Right cardiac atrium (tissue), 5 donors: ENCODE results near the gene TAOK3. TPM values are rescaled to one million over a fixed set of nuclear protein-coding genes. Genes with fewer than 3 reads are reported as not detected.

Experiments
- ATAC-seq, 2 donors: fragments of 200-7000 bp; cut with Tn5 transposase; one replicate each; pipeline versions ENCODE4 v1.8.0 to v1.9.1; 2020; ENCODE audit warnings: moderate library complexity in 2 of 2, mild to moderate bottlenecking in 1 of 2
- DNase-seq, 3 donors: peaks; one replicate each; pipeline ENCODE4 v3.0.0-alpha.2; 2020
- H3K27ac ChIP-seq: one replicate; pipeline ENCODE4 v1.5.1; 2013; ENCODE audit warnings: mild to moderate bottlenecking, low read length, control low read depth, moderate library complexity
- H3K27me3 ChIP-seq: one replicate; pipeline ENCODE4 v1.6.1; 2013; ENCODE audit not compliant: control insufficient read depth, insufficient read depth
- H3K4me1 ChIP-seq: one replicate; pipeline ENCODE4 v1.6.1; 2013; ENCODE audit warnings: low read length; ENCODE audit not compliant: control insufficient read depth, insufficient read depth
- H3K4me3 ChIP-seq: one replicate; pipeline ENCODE4 v1.5.1; 2013; ENCODE audit warnings: low read length, control low read depth
- H3K9me3 ChIP-seq: one replicate; pipeline ENCODE4 v1.6.1; 2013; ENCODE audit warnings: low read length; ENCODE audit not compliant: control insufficient read depth
- WGBS: extraction: QIAGEN DNeasy Blood & Tissue Kit; methylation state at CpG from one replicate; pipeline ENCODE4 v1.1.7; 2013; 5-methylcytosine and 5-hydroxymethylcytosine counted together
- intact Hi-C, 4 donors: fragments of 100-400 bp; cut with DNase I; formaldehyde crosslinking; loops; one replicate each; pipeline versions ENCODE4 v1.11.0 to v1.14.0; 2022 to 2023
- polyA plus RNA-seq: library from polyadenylated mRNA; stranded (reverse); fragments of 200-250 nt; gene quantifications from one replicate; pipeline ENCODE4 v1.2.3, GENCODE V29; 2013
- total RNA-seq, 4 donors: library from RNA; stranded (reverse); fragmentation: NEBNext Ultra II Directional; extraction: Animal tissue kit (Norgen Biotek cat#: 25700); gene quantifications; one replicate each; pipeline ENCODE4 v1.2.1, GENCODE V29; 2021
- donor health status: healthy with polysubstance abuse.
- donor health status: DM: no; HTN: yes; CAD: no.
- donor health status: DM: no; HTN: no; CAD: no.
- donor health status: DM: no; HTN: yes; CAD: no; lungs with severe emphysema.
- donor health status: DM: yes; HTN: yes; CAD: no.

Gene TAOK3
- total and polyA plus RNA-seq, 5 donors = 16.9 to 29.1 (median 24.5) TPM

GRCh38 chr12:118337194-118337838 is 35.4 kb downstream of the TAOK3 start:
- 58% methylated on average over 6 of the region's 6 CpGs for WGBS
- intact Hi-C loops = no loop called here
- Histone ChIP-seq H3K4me1 (no peaks in the 10 kb centered on the region), H3K9me3 (no peaks in the 10 kb centered on the region), H3K4me3 (no peak overlapping the region), H3K27me3 (no peaks in the 10 kb centered on the region), H3K27ac (no peak overlapping the region)
- ATAC-seq (no peak), DNase-seq (no peak)

DNA sequence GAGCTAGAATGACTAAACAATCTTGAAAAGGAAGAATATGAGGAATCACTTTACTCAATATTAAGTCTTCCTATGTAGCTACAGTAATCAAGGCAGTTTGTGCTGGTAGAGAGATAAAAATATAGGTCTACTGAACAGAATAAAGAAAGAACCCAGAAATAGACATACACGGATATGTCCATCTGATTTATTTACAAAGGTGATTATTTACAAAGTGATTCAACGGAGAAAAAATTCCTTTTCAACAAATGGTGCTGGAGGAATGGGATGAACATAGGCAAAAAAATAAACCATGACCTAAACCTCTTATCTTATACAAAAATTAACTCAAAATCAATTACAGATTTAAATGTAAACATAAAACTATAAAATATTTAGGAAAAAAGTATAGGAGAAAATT is 36.6 kb downstream of the TAOK3 start:
- ATAC-seq = no peak
- no peak for DNase-seq
- Histone ChIP-seq H3K4me3 (no peak overlapping the region), H3K27me3 (no peaks in the 10 kb centered on the region), H3K4me1 (peaks cover 1% of the 10 kb centered on the region), H3K9me3 (no peaks in the 10 kb centered on the region), H3K27ac (no peak overlapping the region)
- intact Hi-C loops = no loop called here
- WGBS = 92% methylated on average over 2 of the region's 2 CpGs

DNA sequence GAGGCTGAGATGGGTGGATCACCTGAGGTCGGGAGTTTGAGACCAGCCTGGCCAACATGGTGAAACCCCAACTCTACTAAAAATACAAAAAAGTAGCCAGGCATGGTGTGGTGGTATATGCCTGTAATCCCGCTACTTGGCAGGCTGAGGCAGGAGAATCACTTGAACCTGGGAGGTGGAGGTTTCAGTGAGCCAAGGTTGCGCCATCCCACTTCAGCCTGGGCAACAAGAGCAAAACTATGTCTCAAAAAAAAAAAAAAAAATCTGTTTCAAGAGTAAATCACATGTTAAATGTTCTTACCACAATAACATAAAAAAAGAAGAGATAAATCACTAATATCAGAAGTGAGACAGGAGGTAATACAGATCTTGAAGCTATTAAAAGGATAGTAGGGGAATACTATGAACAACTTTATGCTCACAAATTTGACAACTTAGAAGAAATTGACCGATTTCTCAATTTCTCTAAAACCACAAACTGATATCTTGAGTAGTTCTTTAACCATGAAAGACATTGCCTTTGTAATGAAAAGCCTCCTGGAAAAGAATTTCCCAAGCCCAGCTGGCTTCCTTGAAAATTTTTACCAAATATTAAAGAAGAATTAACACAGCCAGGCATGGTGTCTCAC is 37.7 kb downstream of the TAOK3 start:
- WGBS = 91% methylated on average over 4 of the region's 4 CpGs

DNA sequence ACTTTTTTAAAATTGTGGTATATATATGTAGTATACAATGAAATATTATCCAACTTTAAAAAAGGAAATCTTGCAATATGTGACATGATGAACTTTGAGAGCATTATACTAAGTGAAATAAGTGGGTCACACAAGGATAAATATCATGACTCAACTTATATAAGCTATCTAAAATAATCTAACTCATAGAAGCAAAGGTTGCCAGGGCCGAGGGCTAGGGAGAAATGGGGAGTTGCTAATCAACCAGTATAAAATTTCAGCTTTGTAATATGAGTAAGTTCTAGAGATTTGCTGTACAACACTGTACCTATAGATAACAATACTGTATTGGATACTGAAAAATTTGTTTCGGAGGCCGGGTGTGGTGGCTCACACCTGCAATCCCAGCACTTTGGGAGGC is 38.5 kb downstream of the TAOK3 start:
- 100% methylated on average over 3 of the region's 3 CpGs for WGBS

More for the DNA sequence above, 37.7 kb downstream of the TAOK3 start:
- Histone ChIP-seq H3K9me3 (no peaks in the 10 kb centered on the region), H3K27ac (no peak overlapping the region), H3K4me3 (no peak overlapping the region), H3K27me3 (no peaks in the 10 kb centered on the region), H3K4me1 (peaks cover 1% of the 10 kb centered on the region)
- intact Hi-C loops = no loop called here
- no peak for ATAC-seq
- DNase-seq = no peak

DNA sequence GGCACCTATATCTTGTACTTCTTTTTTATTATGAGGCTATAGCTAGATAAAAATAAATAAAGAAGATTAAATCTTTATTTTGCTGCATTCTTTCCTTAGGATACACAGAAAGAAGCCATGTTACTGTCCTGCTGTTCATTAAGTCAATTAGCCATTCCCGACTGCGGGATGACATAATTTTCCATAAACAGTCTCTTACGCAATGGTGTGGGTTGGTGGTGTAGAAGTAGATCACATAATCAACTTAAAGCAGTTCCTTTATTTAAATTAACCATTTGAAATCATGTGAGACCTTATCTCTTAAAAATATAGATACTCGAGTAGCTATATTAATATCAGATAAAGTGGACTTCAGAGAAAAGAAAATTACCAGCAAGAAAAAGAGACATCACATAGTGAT is 40.2 kb downstream of the TAOK3 start:
- H3K4me3 ChIP-seq = no peak overlapping the region
- intact Hi-C loops = no loop called here
- DNase-seq = no peak
- no peak for ATAC-seq
- H3K27ac ChIP-seq = no peak overlapping the region
- WGBS = 80% methylated on average over 4 of the region's 4 CpGs
- no peaks in the 10 kb centered on the region for H3K27me3 ChIP-seq
- H3K9me3 ChIP-seq = no peaks in the 10 kb centered on the region
- peaks cover 1% of the 10 kb centered on the region for H3K4me1 ChIP-seq

More for the DNA sequence above, 38.5 kb downstream of the TAOK3 start:
- H3K4me1 ChIP-seq = peaks cover 1% of the 10 kb centered on the region
- no peaks in the 10 kb centered on the region for H3K27me3 ChIP-seq
- intact Hi-C loops = no loop called here
- H3K27ac ChIP-seq = no peak overlapping the region
- no peaks in the 10 kb centered on the region for H3K9me3 ChIP-seq
- DNase-seq (no peak), ATAC-seq (no peak)
- H3K4me3 ChIP-seq = no peak overlapping the region

GRCh38 chr12:118330421-118331018 is 42.2 kb downstream of the TAOK3 start:
- peaks cover 1% of the 10 kb centered on the region for H3K4me1 ChIP-seq
- H3K27ac ChIP-seq = no peak overlapping the region
- ATAC-seq = peak; percentile 43 to 52

DNA sequence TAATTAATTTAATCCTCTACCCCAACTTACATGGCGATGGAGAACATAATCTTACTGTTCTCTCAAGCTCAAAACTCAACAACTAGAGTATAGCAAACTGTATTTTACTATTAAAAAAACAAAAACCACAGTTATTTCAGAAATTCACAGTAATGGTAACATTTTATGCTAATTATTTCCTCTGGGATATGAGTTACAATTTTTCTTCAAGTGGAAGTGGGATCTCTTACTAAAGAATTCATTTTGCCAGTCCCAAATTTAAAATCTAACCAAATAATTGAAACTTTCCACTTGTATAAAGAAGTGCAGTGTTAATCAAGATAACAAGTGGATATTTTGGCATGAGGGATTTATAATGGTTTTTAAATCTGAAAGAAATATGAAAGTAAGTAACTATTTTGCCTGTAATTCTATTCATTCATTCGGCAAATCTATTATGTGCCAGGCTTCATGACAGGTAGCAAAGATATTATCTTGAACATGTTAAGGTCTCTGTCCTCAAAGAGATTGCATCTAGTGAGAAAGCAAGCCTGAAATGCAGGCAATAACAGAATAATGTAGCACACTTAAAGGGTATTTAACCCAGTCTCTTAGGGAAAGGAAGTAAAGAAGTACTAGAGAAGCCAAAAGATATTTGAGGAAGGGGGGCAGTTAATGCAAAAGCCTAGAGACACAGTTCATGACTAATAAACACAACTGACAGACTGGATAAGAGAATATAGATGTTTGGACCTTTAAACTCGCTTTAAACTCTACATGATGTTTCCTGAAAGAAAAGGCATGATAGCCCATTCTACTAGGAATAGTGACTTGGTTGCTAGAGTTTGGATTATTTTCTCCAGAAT is 44.0 kb downstream of the TAOK3 start:
- no peaks in the 10 kb centered on the region for H3K27me3 ChIP-seq
- no peak overlapping the region for H3K27ac ChIP-seq
- WGBS = 79% methylated on average over 3 of the region's 3 CpGs
- ATAC-seq (no peak), DNase-seq (no peak)
- intact Hi-C loops = no loop called here
- no peaks in the 10 kb centered on the region for H3K9me3 ChIP-seq
- H3K4me3 ChIP-seq = no peak overlapping the region
- peaks cover 1% of the 10 kb centered on the region for H3K4me1 ChIP-seq

More at GRCh38 chr12:118330421-118331018, 42.2 kb downstream of the TAOK3 start:
- Histone ChIP-seq H3K9me3 (no peaks in the 10 kb centered on the region), H3K27me3 (no peaks in the 10 kb centered on the region), H3K4me3 (no peak overlapping the region)
- intact Hi-C loops = no loop called here
- 31% methylated on average over 3 of the region's 3 CpGs for WGBS
- no peak for DNase-seq

- ATAC-seq (no peak), DNase-seq (no peak)
- intact Hi-C loops = no loop called here
- H3K4me1 ChIP-seq = peaks cover 1% of the 10 kb centered on the region
- H3K27ac ChIP-seq = no peak overlapping the region
- H3K4me3 ChIP-seq = no peak overlapping the region
- no peaks in the 10 kb centered on the region for H3K9me3 ChIP-seq
- H3K27me3 ChIP-seq = no peaks in the 10 kb centered on the region
These were observed 45.3 kb downstream of the TAOK3 start for GRCh38 chr12:118327391-118327790.

DNA sequence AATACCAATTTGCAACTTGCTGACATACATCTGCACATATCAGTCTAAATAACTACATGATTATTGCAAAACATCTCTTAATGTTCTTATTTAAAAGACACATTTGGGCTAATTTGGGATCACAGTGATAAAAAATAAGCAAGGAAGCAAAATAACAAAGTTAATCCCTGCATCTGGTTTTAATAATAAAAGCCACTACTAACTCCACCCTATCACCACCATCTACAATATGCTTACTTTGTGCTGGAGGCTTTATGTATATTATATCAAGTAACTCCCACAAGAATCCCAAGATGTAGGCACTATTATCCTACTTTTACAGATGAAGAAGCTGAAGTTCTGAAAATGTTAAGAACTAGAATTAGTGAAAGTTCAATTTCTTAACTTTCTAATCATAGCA is 45.7 kb downstream of the TAOK3 start:
- Histone ChIP-seq H3K9me3 (no peaks in the 10 kb centered on the region), H3K4me1 (peaks cover 1% of the 10 kb centered on the region), H3K27me3 (no peaks in the 10 kb centered on the region), H3K4me3 (no peak overlapping the region), H3K27ac (no peak overlapping the region)
- intact Hi-C loops = no loop called here
- ATAC-seq = no peak
- DNase-seq = no peak

DNA sequence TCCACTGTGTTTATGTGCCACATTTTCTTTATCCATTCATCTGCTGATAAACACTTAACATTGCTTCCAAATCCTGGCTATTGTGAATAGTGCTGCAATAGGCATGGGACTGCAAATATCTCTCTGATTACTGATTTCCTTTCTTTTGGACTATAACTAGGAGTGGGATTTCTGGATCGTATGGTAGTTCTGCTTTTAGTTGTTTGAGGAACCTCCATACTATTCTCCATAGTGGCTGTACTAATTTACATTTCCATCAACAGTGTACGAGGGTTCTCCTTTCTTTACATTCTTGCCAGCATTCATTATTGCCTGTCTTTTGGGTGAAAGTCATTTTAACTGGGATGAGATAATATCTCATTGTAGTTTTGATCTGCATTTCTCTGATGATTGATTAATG is 47.6 kb downstream of the TAOK3 start:
- Histone ChIP-seq H3K4me3 (no peak overlapping the region), H3K27ac (no peak overlapping the region), H3K27me3 (no peaks in the 10 kb centered on the region), H3K4me1 (no peaks in the 10 kb centered on the region), H3K9me3 (no peaks in the 10 kb centered on the region)
- 77% methylated on average over 2 of the region's 2 CpGs for WGBS
- ATAC-seq = no peak
- no peak for DNase-seq
- intact Hi-C loops = no loop called here

DNA sequence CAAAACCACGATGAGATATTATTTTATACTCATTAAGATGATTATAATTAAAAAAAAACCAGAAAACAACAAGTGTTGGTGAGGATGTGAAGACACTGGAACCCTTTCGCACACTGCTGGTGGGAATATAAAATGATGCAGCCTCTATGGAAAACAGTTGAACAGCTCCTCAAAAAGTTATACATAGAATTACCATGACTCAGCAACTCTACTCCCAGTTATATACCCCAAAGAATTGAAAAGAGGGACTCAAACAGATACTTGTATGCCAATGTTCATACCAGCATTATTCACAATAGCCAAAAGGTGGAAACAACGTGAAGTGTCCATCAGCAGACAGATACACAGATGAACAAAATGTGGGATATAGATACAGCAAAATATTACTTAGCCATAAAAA is 53.1 kb downstream of the TAOK3 start:
- 92% methylated on average over 3 of the region's 3 CpGs for WGBS
- DNase-seq = no peak

More for the DNA sequence above, 53.1 kb downstream of the TAOK3 start:
- H3K4me1 ChIP-seq = no peaks in the 10 kb centered on the region
- H3K27me3 ChIP-seq = no peaks in the 10 kb centered on the region
- no peak overlapping the region for H3K4me3 ChIP-seq
- H3K9me3 ChIP-seq = no peaks in the 10 kb centered on the region
- intact Hi-C loops = no loop called here
- no peak for ATAC-seq
- H3K27ac ChIP-seq = no peak overlapping the region
